ENCODE measurements around the gene TSGA10.
"Not testable (repeated sequence)": the region's sequence is repeated elsewhere in the genome, so short reads cannot be mapped to it uniquely, and the experiment has no call there.

The TSGA10 gene

GRCh38 chr2:99153921-99154604 is 679 bp downstream of the TSGA10 start:
- DNase-seq, result no peak

- no peak for DNase-seq
These were observed 2.4 kb downstream of the TSGA10 start for GRCh38 chr2:99152199-99152895.

- DNase-seq, result no peak
These were observed 4.0 kb downstream of the TSGA10 start for GRCh38 chr2:99150706-99151105.

- peak; percentile 96 for DNase-seq
These were observed 13.3 kb downstream of the TSGA10 start, which contains the start of gene C2orf15 for GRCh38 chr2:99141110-99142108. TSS of gene C2orf15 (plus strand) at chr2:99141707. CDS start at chr2:99150559, 8,852 bp downstream.

- no peak for DNase-seq
These were observed 14.0 kb downstream of the TSGA10 start for GRCh38 chr2:99140860-99141109.

GRCh38 chr2:99140056-99140859 is 14.5 kb downstream of the TSGA10 start:
- no peak for DNase-seq

GRCh38 chr2:99139003-99139402 is 15.7 kb downstream of the TSGA10 start:
- no peak for DNase-seq

- DNase-seq, result not testable (repeated sequence)
These were observed 19.6 kb downstream of the TSGA10 start for GRCh38 chr2:99135044-99135556.

GRCh38 chr2:99127981-99128380 is 26.8 kb downstream of the TSGA10 start:
- DNase-seq, result no peak

GRCh38 chr2:99112617-99113016 is 42.1 kb downstream of the TSGA10 start:
- no peak for DNase-seq

GRCh38 chr2:99111945-99112344 is 42.8 kb downstream of the TSGA10 start:
- no peak for DNase-seq

- DNase-seq, result no peak
These were observed 43.5 kb downstream of the TSGA10 start for GRCh38 chr2:99111236-99111635.

GRCh38 chr2:99106913-99107312 is 47.8 kb downstream of the TSGA10 start:
- no peak for DNase-seq

GRCh38 chr2:99104006-99104405 is 50.7 kb downstream of the TSGA10 start:
- no peak for DNase-seq

- DNase-seq, result no peak
These were observed 53.0 kb downstream of the TSGA10 start for GRCh38 chr2:99101697-99102096.

- DNase-seq, result no peak
These were observed 58.0 kb downstream of the TSGA10 start for GRCh38 chr2:99096728-99097127.

- DNase-seq, result no peak
These were observed 66.7 kb downstream of the TSGA10 start for GRCh38 chr2:99088017-99088416.

- DNase-seq, result no peak
These were observed 68.4 kb downstream of the TSGA10 start for GRCh38 chr2:99086385-99086784.

GRCh38 chr2:99085421-99085820 is 69.3 kb downstream of the TSGA10 start:
- no peak for DNase-seq

- no peak for DNase-seq
These were observed 70.5 kb downstream of the TSGA10 start for GRCh38 chr2:99084256-99084655.

GRCh38 chr2:99081891-99082290 is 72.9 kb downstream of the TSGA10 start:
- no peak for DNase-seq

- DNase-seq, result no peak
These were observed 75.5 kb downstream of the TSGA10 start for GRCh38 chr2:99079226-99079625.

All from activated CD4-positive, CD25-positive, alpha-beta regulatory T cell treated with anti-CD3 and anti-CD28 coated beads, Interleukin-2, amount 50 U/mL, for 72 hours (primary cell).